Measurements from ENCODE around the gene OR51B4. TPM values are rescaled to one million over a fixed set of nuclear protein-coding genes. Genes with fewer than 3 reads are reported as not detected.

OR51B4 gene
- total and polyA plus RNA-seq, 2 donors (not counting 3 experiments of a cell fraction or from before 2014, with no cell fraction given), result 0.08 TPM; not detected in 1

DNA sequence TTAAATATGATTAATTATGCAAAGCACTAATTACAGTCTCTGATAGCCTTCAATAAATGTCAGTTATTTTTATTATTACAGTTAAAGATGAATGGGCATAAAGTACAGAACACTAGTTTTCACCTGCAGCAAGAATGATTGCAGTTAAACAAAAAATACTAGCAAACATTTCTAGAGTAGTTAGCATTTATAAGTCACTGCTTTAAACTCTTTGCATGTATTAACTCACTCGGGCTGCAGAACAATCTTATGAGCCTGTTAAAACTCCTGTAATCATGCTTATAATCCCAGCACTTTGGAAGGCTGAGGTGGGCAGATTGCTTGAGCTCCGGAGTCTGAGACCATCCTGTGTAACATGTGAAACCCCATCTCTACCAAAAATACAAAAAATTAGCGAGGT, 14.8 kb downstream of the OR51B4 start:
- BruUV-seq (replicated peaks), result no TSS peak
- intact Hi-C loops (cut with micrococcal nuclease), result no loop called here
- no peaks in the 10 kb centered on the region for H3K79me2 ChIP-seq (ENCODE audit: control insufficient read depth, insufficient read depth, low read length)
- no peak for FAIRE-seq
- no peaks in the 10 kb centered on the region for H3K36me3 ChIP-seq (ENCODE audit: control insufficient read depth in 2 of 2, extremely low read depth in 1 of 2, insufficient read depth in 2 of 2, low read length in 2 of 2)
- no peaks in the 10 kb centered on the region for H3K9me3 ChIP-seq (replicated peaks; ENCODE audit: control insufficient read depth, insufficient read depth, low read length)
- H2AFZ ChIP-seq (ENCODE audit: low read depth, low read length), result no peak overlapping the region
- no peaks in the 10 kb centered on the region for H3K4me1 ChIP-seq (ENCODE audit: control insufficient read depth, extremely low read depth, insufficient read depth, low read length)
- ChIA-PET POLR2A (no interaction called here), CTCF (no interaction called here)
- H3K27me3 ChIP-seq (ENCODE audit: control insufficient read depth in 2 of 2, insufficient read depth in 2 of 2, low read length in 2 of 2), result no peaks in the 10 kb centered on the region
- H3K9me1 ChIP-seq (replicated peaks; ENCODE audit: control insufficient read depth, extremely low read depth, insufficient read depth, low read length), result no peaks in the 10 kb centered on the region
- dilution Hi-C loops (cut with MboI; ENCODE audit: extremely low pct_ligation_motif_present, low sequenced_read_pairs), result no loop called here
- no peak for DNase-seq (ENCODE audit: low read depth, low spot score)
- no peak overlapping the region for H3K27ac ChIP-seq (ENCODE audit: insufficient read depth, low read depth, low read length)
- no peak overlapping the region for H3K4me3 ChIP-seq (replicated peaks in 1 of 3; ENCODE audit: insufficient read depth in 1 of 3, low read depth in 1 of 3, low read length in 3 of 3)
- H3K9ac ChIP-seq (replicated peaks; ENCODE audit: extremely low read depth, insufficient read depth, low read length), result no peak overlapping the region
- H4K20me1 ChIP-seq (replicated peaks; ENCODE audit: control insufficient read depth, extremely low read depth, insufficient read depth, low read length), result no peaks in the 10 kb centered on the region
- TF ChIP-seq FOS (IDR thresholded peaks at IDR 0.05; ENCODE audit: borderline replicate concordance, insufficient read depth, low read length), result no peak
- no peak overlapping the region for H3K4me2 ChIP-seq (ENCODE audit: insufficient read depth, low read length)

DNA sequence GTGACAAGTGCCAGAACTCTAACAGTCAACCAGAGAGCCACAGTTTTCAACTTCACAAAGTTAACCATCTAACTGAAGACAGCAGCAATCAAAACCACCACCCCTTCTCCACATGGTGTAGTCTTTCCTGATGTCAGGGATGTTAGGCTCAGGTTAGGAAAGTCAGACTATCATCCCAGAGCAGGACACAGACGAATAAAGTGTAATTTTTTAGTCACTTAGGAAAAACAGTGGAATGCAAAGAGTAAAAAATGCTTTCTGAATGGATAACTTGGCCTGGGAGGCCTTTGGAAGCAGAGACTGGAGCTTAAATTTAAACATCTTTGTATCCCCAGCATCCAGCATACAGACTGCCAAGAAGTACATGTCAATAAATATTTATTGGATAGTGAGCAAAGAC, 15.4 kb downstream of the OR51B4 start:
- FAIRE-seq (no peak), DNase-seq (ENCODE audit: low read depth, low spot score) (no peak)
- Histone ChIP-seq H3K27ac (ENCODE audit: insufficient read depth, low read depth, low read length) (no peak overlapping the region), H3K36me3 (ENCODE audit: control insufficient read depth in 2 of 2, extremely low read depth in 1 of 2, insufficient read depth in 2 of 2, low read length in 2 of 2) (no peaks in the 10 kb centered on the region), H4K20me1 (replicated peaks; ENCODE audit: control insufficient read depth, extremely low read depth, insufficient read depth, low read length) (no peaks in the 10 kb centered on the region), H3K27me3 (ENCODE audit: control insufficient read depth in 2 of 2, insufficient read depth in 2 of 2, low read length in 2 of 2) (no peaks in the 10 kb centered on the region), H3K4me1 (ENCODE audit: control insufficient read depth, extremely low read depth, insufficient read depth, low read length) (no peaks in the 10 kb centered on the region), H2AFZ (ENCODE audit: low read depth, low read length) (no peak overlapping the region), H3K9me3 (replicated peaks; ENCODE audit: control insufficient read depth, insufficient read depth, low read length) (no peaks in the 10 kb centered on the region), H3K4me2 (ENCODE audit: insufficient read depth, low read length) (no peak overlapping the region), H3K9ac (replicated peaks; ENCODE audit: extremely low read depth, insufficient read depth, low read length) (no peak overlapping the region), H3K79me2 (ENCODE audit: control insufficient read depth, insufficient read depth, low read length) (no peaks in the 10 kb centered on the region), H3K4me3 (replicated peaks in 1 of 3; ENCODE audit: insufficient read depth in 1 of 3, low read depth in 1 of 3, low read length in 3 of 3) (no peak overlapping the region), H3K9me1 (replicated peaks; ENCODE audit: control insufficient read depth, extremely low read depth, insufficient read depth, low read length) (no peaks in the 10 kb centered on the region)
- BruUV-seq (replicated peaks), result no TSS peak
- intact Hi-C loops (cut with micrococcal nuclease), result no loop called here
- CTCF ChIA-PET, result interaction anchor here (0.7 kb wide), 1 partner anchor 11 kb away, joined by 3 read pairs; no protein-coding TSS in a partner anchor
- no peak for TF ChIP-seq EZH2 (IDR thresholded peaks at IDR 0.05; ENCODE audit: borderline replicate concordance, low read depth, low read length, severe bottlenecking)
- TF ChIP-seq JUN (IDR thresholded peaks at IDR 0.05; ENCODE audit: borderline replicate concordance, insufficient read depth, insufficient read length, low read depth), result no peak
- no peak for TF ChIP-seq GATA2 (IDR thresholded peaks at IDR 0.05; ENCODE audit: insufficient read depth, insufficient read length, low read depth, low read length)
- no peak for TF ChIP-seq POLR2AphosphoS5 (IDR thresholded peaks at IDR 0.05; ENCODE audit: insufficient read depth, low read depth, low read length)
- TF ChIP-seq, protein P1, sequence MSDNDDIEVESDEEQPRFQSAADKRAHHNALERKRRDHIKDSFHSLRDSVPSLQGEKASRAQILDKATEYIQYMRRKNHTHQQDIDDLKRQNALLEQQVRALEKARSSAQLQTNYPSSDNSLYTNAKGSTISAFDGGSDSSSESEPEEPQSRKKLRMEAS (IDR thresholded peaks at IDR 0.05; ENCODE audit: insufficient read depth, insufficient read length), result no peak
- TF ChIP-seq MYC (IDR thresholded peaks at IDR 0.05; ENCODE audit: low read depth, low read length), result no peak
- TF ChIP-seq, protein P2, sequence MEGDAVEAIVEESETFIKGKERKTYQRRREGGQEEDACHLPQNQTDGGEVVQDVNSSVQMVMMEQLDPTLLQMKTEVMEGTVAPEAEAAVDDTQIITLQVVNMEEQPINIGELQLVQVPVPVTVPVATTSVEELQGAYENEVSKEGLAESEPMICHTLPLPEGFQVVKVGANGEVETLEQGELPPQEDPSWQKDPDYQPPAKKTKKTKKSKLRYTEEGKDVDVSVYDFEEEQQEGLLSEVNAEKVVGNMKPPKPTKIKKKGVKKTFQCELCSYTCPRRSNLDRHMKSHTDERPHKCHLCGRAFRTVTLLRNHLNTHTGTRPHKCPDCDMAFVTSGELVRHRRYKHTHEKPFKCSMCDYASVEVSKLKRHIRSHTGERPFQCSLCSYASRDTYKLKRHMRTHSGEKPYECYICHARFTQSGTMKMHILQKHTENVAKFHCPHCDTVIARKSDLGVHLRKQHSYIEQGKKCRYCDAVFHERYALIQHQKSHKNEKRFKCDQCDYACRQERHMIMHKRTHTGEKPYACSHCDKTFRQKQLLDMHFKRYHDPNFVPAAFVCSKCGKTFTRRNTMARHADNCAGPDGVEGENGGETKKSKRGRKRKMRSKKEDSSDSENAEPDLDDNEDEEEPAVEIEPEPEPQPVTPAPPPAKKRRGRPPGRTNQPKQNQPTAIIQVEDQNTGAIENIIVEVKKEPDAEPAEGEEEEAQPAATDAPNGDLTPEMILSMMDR (IDR thresholded peaks at IDR 0.05; ENCODE audit: extremely low read depth in 1 of 2, insufficient read depth in 1 of 2, low read depth in 1 of 2, low read length in 2 of 2), result no peak
- no peak for TF ChIP-seq POLR2A (IDR thresholded peaks at IDR 0.05; ENCODE audit: low read depth, low read length)
- TF ChIP-seq FOS (IDR thresholded peaks at IDR 0.05; ENCODE audit: borderline replicate concordance, insufficient read depth, low read length), result no peak
- POLR2A ChIA-PET, result no interaction called here
- dilution Hi-C loops (cut with MboI; ENCODE audit: extremely low pct_ligation_motif_present, low sequenced_read_pairs), result no loop called here
